ENCODE measurements around the gene KY.

The KY gene

GRCh38 chr3:134660046-134660441, 9.2 kb upstream of the KY start:
- Histone ChIP-seq H3K4me1 (ENCODE audit: insufficient read depth, low read length) (peaks cover 4% of the 10 kb centered on the region; the same call in 1 of the 2 replicates), H3K36me3 (ENCODE audit: insufficient read depth, low read length) (no peaks in the 10 kb centered on the region), H3K9me3 (ENCODE audit: control insufficient read depth, insufficient read depth, low read length) (no peaks in the 10 kb centered on the region)

GRCh38 chr3:134659391-134660045, 8.7 kb upstream of the KY start:
- H3K9ac ChIP-seq (ENCODE audit: low read depth, low read length) = no peak overlapping the region
- peaks cover 4% of the 10 kb centered on the region; the same call in 1 of the 2 replicates for H3K4me1 ChIP-seq (ENCODE audit: insufficient read depth, low read length)
- H3K36me3 ChIP-seq (ENCODE audit: insufficient read depth, low read length) = no peaks in the 10 kb centered on the region
- H3K9me3 ChIP-seq (ENCODE audit: control insufficient read depth, insufficient read depth, low read length) = no peaks in the 10 kb centered on the region

More at GRCh38 chr3:134660046-134660441, 9.2 kb upstream of the KY start:
- no peak overlapping the region for H3K9ac ChIP-seq (ENCODE audit: low read depth, low read length)

- H3K9me3 ChIP-seq (ENCODE audit: control insufficient read depth, insufficient read depth, low read length) = no peaks in the 10 kb centered on the region
- no peak overlapping the region for H3K9ac ChIP-seq (ENCODE audit: low read depth, low read length)
- no peaks in the 10 kb centered on the region for H3K36me3 ChIP-seq (ENCODE audit: insufficient read depth, low read length)
- H3K4me1 ChIP-seq (ENCODE audit: insufficient read depth, low read length) = peaks cover under 1% of the 10 kb centered on the region; the same call in 1 of the 2 replicates
Measured at GRCh38 chr3:134658555-134658954, 7.7 kb upstream of the KY start.

GRCh38 chr3:134656211-134656800, 5.5 kb upstream of the KY start:
- no peak overlapping the region for H3K9ac ChIP-seq (ENCODE audit: low read depth, low read length)
- H3K9me3 ChIP-seq (ENCODE audit: control insufficient read depth, insufficient read depth, low read length) = no peaks in the 10 kb centered on the region

GRCh38 chr3:134655706-134656105, 4.9 kb upstream of the KY start:
- Histone ChIP-seq H3K9me3 (ENCODE audit: control insufficient read depth, insufficient read depth, low read length) (no peaks in the 10 kb centered on the region), H3K9ac (ENCODE audit: low read depth, low read length) (no peak overlapping the region), H3K36me3 (ENCODE audit: insufficient read depth, low read length) (no peaks in the 10 kb centered on the region)

More at GRCh38 chr3:134656211-134656800, 5.5 kb upstream of the KY start:
- peaks cover 2% of the 10 kb centered on the region; the same call in 1 of the 2 replicates for H3K4me1 ChIP-seq (ENCODE audit: insufficient read depth, low read length)
- H3K36me3 ChIP-seq (ENCODE audit: insufficient read depth, low read length) = no peaks in the 10 kb centered on the region

GRCh38 chr3:134654031-134654430, 3.2 kb upstream of the KY start:
- no peaks in the 10 kb centered on the region for H3K9me3 ChIP-seq (ENCODE audit: control insufficient read depth, insufficient read depth, low read length)
- no peaks in the 10 kb centered on the region for H3K36me3 ChIP-seq (ENCODE audit: insufficient read depth, low read length)

More at GRCh38 chr3:134655706-134656105, 4.9 kb upstream of the KY start:
- H3K4me1 ChIP-seq (ENCODE audit: insufficient read depth, low read length) = peaks cover 3% of the 10 kb centered on the region; the same call in 1 of the 2 replicates

GRCh38 chr3:134652886-134653630, 2.2 kb upstream of the KY start:
- no peaks in the 10 kb centered on the region for H3K9me3 ChIP-seq (ENCODE audit: control insufficient read depth, insufficient read depth, low read length)
- no peaks in the 10 kb centered on the region for H3K36me3 ChIP-seq (ENCODE audit: insufficient read depth, low read length)
- H3K9ac ChIP-seq (ENCODE audit: low read depth, low read length) = no peak overlapping the region
- peaks cover 3% of the 10 kb centered on the region; the same call in 1 of the 2 replicates for H3K4me1 ChIP-seq (ENCODE audit: insufficient read depth, low read length)

More at GRCh38 chr3:134654031-134654430, 3.2 kb upstream of the KY start:
- H3K9ac ChIP-seq (ENCODE audit: low read depth, low read length) = no peak overlapping the region
- H3K4me1 ChIP-seq (ENCODE audit: insufficient read depth, low read length) = peaks cover 3% of the 10 kb centered on the region; the same call in 1 of the 2 replicates

GRCh38 chr3:134652409-134652831, 1.6 kb upstream of the KY start:
- H3K4me1 ChIP-seq (ENCODE audit: insufficient read depth, low read length) = peaks cover 3% of the 10 kb centered on the region; the same call in 1 of the 2 replicates
- H3K36me3 ChIP-seq (ENCODE audit: insufficient read depth, low read length) = no peaks in the 10 kb centered on the region

GRCh38 chr3:134651347-134652041, 672 bp upstream of the KY start:
- Histone ChIP-seq H3K36me3 (ENCODE audit: insufficient read depth, low read length) (no peaks in the 10 kb centered on the region), H3K9ac (ENCODE audit: low read depth, low read length) (peak overlapping the region; percentile 40; the same call in 1 of the 2 replicates), H3K9me3 (ENCODE audit: control insufficient read depth, insufficient read depth, low read length) (no peaks in the 10 kb centered on the region), H3K4me1 (ENCODE audit: insufficient read depth, low read length) (peaks cover 3% of the 10 kb centered on the region; the same call in 1 of the 2 replicates)

More at GRCh38 chr3:134652409-134652831, 1.6 kb upstream of the KY start:
- Histone ChIP-seq H3K9ac (ENCODE audit: low read depth, low read length) (no peak overlapping the region), H3K9me3 (ENCODE audit: control insufficient read depth, insufficient read depth, low read length) (no peaks in the 10 kb centered on the region)

GRCh38 chr3:134649106-134649705, 1.6 kb downstream of the KY start:
- H3K9me3 ChIP-seq (ENCODE audit: control insufficient read depth, insufficient read depth, low read length) = no peaks in the 10 kb centered on the region
- H3K36me3 ChIP-seq (ENCODE audit: insufficient read depth, low read length) = no peaks in the 10 kb centered on the region
- peaks cover 3% of the 10 kb centered on the region; the same call in 1 of the 2 replicates for H3K4me1 ChIP-seq (ENCODE audit: insufficient read depth, low read length)

GRCh38 chr3:134647902-134648760, 2.7 kb downstream of the KY start:
- no peaks in the 10 kb centered on the region for H3K9me3 ChIP-seq (ENCODE audit: control insufficient read depth, insufficient read depth, low read length)
- H3K36me3 ChIP-seq (ENCODE audit: insufficient read depth, low read length) = no peaks in the 10 kb centered on the region
- peaks cover 3% of the 10 kb centered on the region; the same call in 1 of the 2 replicates for H3K4me1 ChIP-seq (ENCODE audit: insufficient read depth, low read length)
- no peak overlapping the region for H3K9ac ChIP-seq (ENCODE audit: low read depth, low read length)

More at GRCh38 chr3:134649106-134649705, 1.6 kb downstream of the KY start:
- H3K9ac ChIP-seq (ENCODE audit: low read depth, low read length) = no peak overlapping the region

GRCh38 chr3:134646086-134646485, 4.7 kb downstream of the KY start:
- Histone ChIP-seq H3K36me3 (ENCODE audit: insufficient read depth, low read length) (no peaks in the 10 kb centered on the region), H3K9ac (ENCODE audit: low read depth, low read length) (no peak overlapping the region), H3K4me1 (ENCODE audit: insufficient read depth, low read length) (no peaks in the 10 kb centered on the region), H3K9me3 (ENCODE audit: control insufficient read depth, insufficient read depth, low read length) (no peaks in the 10 kb centered on the region)

- no peak overlapping the region for H3K9ac ChIP-seq (ENCODE audit: low read depth, low read length)
- H3K9me3 ChIP-seq (ENCODE audit: control insufficient read depth, insufficient read depth, low read length) = no peaks in the 10 kb centered on the region
Measured at GRCh38 chr3:134645515-134645914, 5.3 kb downstream of the KY start.

More at GRCh38 chr3:134645515-134645914, 5.3 kb downstream of the KY start:
- Histone ChIP-seq H3K36me3 (ENCODE audit: insufficient read depth, low read length) (no peaks in the 10 kb centered on the region), H3K4me1 (ENCODE audit: insufficient read depth, low read length) (no peaks in the 10 kb centered on the region)

All from ES-I3 (cell line).